Femur (tissue), 1 donor: ENCODE data around the gene C12orf57.

Source experiments
- DNase-seq: peaks from one replicate; pipeline ENCODE4 v3.0.0-alpha.2; 2017

The C12orf57 gene

GRCh38 chr12:6938353-6939190 lies 5.2 kb upstream of the C12orf57 start:
- no peak for DNase-seq

GRCh38 chr12:6939191-6939540 lies 4.7 kb upstream of the C12orf57 start:
- DNase-seq: no peak

- DNase-seq: no peak
Observed at GRCh38 chr12:6941267-6941666, 2.6 kb upstream of the C12orf57 start.

GRCh38 chr12:6941782-6942181 lies 2.0 kb upstream of the C12orf57 start:
- no peak for DNase-seq

GRCh38 chr12:6942331-6942665 lies 1.5 kb upstream of the C12orf57 start:
- no peak for DNase-seq

GRCh38 chr12:6943389-6943721 lies 467 bp upstream of the C12orf57 start:
- DNase-seq: peak; percentile 92

- peak; percentile 96 for DNase-seq
Observed at GRCh38 chr12:6944381-6945186, 762 bp downstream of the C12orf57 start.

- no peak for DNase-seq
Observed at GRCh38 chr12:6945613-6946012, 1.8 kb downstream of the C12orf57 start.

GRCh38 chr12:6946033-6946919 lies 2.5 kb downstream of the C12orf57 start:
- no peak for DNase-seq

GRCh38 chr12:6946920-6947374 lies 3.1 kb downstream of the C12orf57 start:
- DNase-seq: no peak

- no peak for DNase-seq
Observed at GRCh38 chr12:6947615-6948014, 3.8 kb downstream of the C12orf57 start.

- DNase-seq: no peak
Observed at GRCh38 chr12:6948873-6949594, 5.2 kb downstream of the C12orf57 start.

GRCh38 chr12:6950401-6950801 lies 6.6 kb downstream of the C12orf57 start:
- no peak for DNase-seq

- no peak for DNase-seq
Observed at GRCh38 chr12:6950811-6951540, 7.2 kb downstream of the C12orf57 start, which contains the start of gene PTPN6. Gene PTPN6 (plus strand): TSS chr12:6951356. CDS start chr12:6951513, 157 bp downstream.

- no peak for DNase-seq
Observed at GRCh38 chr12:6951551-6952120, 7.8 kb downstream of the C12orf57 start.

GRCh38 chr12:6952121-6952862 lies 8.5 kb downstream of the C12orf57 start:
- DNase-seq: no peak

- no peak for DNase-seq
Observed at GRCh38 chr12:6952863-6953441, 9.1 kb downstream of the C12orf57 start.

GRCh38 chr12:6953442-6954315 lies 9.9 kb downstream of the C12orf57 start:
- peak; percentile 92 for DNase-seq
